Neural cell (in vitro differentiated cells): ENCODE results near the gene CHRD. TPM values are rescaled to one million over a fixed set of nuclear protein-coding genes. Genes with fewer than 3 reads are reported as not detected.

Experiments used
- H2AFZ ChIP-seq: fragments of 200-600, 300-800 bp; sonication (generic), shearing (Covaris generic); 2 replicates; pipeline ENCODE4 v1.6.0; 2014; ENCODE audit warnings: low read depth, mild to moderate bottlenecking, antibody characterized with exemption, low read length, moderate library complexity
- H3F3A ChIP-seq: fragments of 200-600 bp; shearing (Covaris generic); 2 replicates; pipeline ENCODE4 v1.6.1; 2016; ENCODE audit warnings: mild to moderate bottlenecking, moderate library complexity, mixed read lengths, antibody characterized with exemption, low read length; ENCODE audit not compliant: insufficient read depth, poor library complexity, severe bottlenecking
- H3K27ac ChIP-seq: fragments of 200-600, 300-800 bp; sonication (generic), shearing (Covaris generic); 2 replicates; pipeline ENCODE4 v1.5.1; 2014; ENCODE audit warnings: mild to moderate bottlenecking, low read length, moderate library complexity
- H3K27me3 ChIP-seq: fragments of 300-800, 200-600 bp; sonication (generic), shearing (Covaris generic); 2 replicates; pipeline ENCODE4 v1.6.0; 2014; ENCODE audit warnings: mild to moderate bottlenecking, low read depth, low read length, moderate library complexity; ENCODE audit not compliant: insufficient read depth
- H3K36me3 ChIP-seq: fragments of 300-800, 200-600 bp; sonication (generic), shearing (Covaris generic); 2 replicates; pipeline ENCODE4 v1.5.1; 2014; ENCODE audit warnings: mild to moderate bottlenecking, antibody characterized with exemption, low read length, moderate library complexity; ENCODE audit not compliant: insufficient read depth
- H3K4me2 ChIP-seq: fragments of 300-800, 200-600 bp; sonication (generic), shearing (Covaris generic); 2 replicates; pipeline ENCODE4 v1.6.0; 2014; ENCODE audit warnings: mild to moderate bottlenecking, low read length
- H3K4me3 ChIP-seq: fragments of 300-800, 200-600 bp; sonication (generic), shearing (Covaris generic); 2 replicates; pipeline ENCODE4 v1.5.1; 2014; ENCODE audit warnings: mild to moderate bottlenecking, low read length, moderate library complexity
- H3K79me2 ChIP-seq: fragments of 200-600 bp; shearing (Covaris generic); replicated peaks from 2 replicates; pipeline ENCODE4 v1.6.0; 2014; ENCODE audit warnings: mild to moderate bottlenecking, low read length, moderate library complexity; ENCODE audit not compliant: insufficient read depth
- H3K9ac ChIP-seq: fragments of 300-800, 200-600 bp; sonication (generic), shearing (Covaris generic); 2 replicates; pipeline ENCODE4 v1.6.1; 2016; ENCODE audit warnings: mild to moderate bottlenecking, low read length, mixed read lengths
- H3K9me2 ChIP-seq: fragments of 200-600 bp; shearing (Covaris generic); 2 replicates; pipeline ENCODE4 v1.6.1; 2016; ENCODE audit warnings: mild to moderate bottlenecking, low read length, mixed read lengths; ENCODE audit not compliant: insufficient read depth
- H3K9me3 ChIP-seq: fragments of 200-600, 300-800 bp; sonication (generic), shearing (Covaris generic); 2 replicates; pipeline ENCODE4 v1.6.1; 2016; ENCODE audit warnings: mild to moderate bottlenecking, mixed run types, low read length, moderate library complexity, mixed read lengths
- H4K20me1 ChIP-seq: fragments of 200-600 bp; shearing (Covaris generic); 2 replicates; pipeline ENCODE4 v1.6.1; 2016; ENCODE audit warnings: mild to moderate bottlenecking, mixed run types; ENCODE audit not compliant: insufficient read depth
- EZH2 ChIP-seq: fragments of 200-600, 300-800 bp; shearing (Covaris generic), sonication (generic); IDR thresholded peaks from 2 replicates; pipeline ENCODE4 v1.6.1; 2014; ENCODE audit warnings: antibody characterized with exemption, low read length, borderline replicate concordance, mild to moderate bottlenecking; ENCODE audit not compliant: insufficient read depth, poor library complexity, severe bottlenecking
- MXI1 ChIP-seq: fragments of 450-650 bp; conservative IDR thresholded peaks from 2 replicates; pipeline ENCODE4 v1.6.1; 2014; ENCODE audit warnings: antibody characterized with exemption, mild to moderate bottlenecking; ENCODE audit not compliant: poor library complexity, severe bottlenecking
- RAD21 ChIP-seq: fragments of 450-650 bp; conservative IDR thresholded peaks from 2 replicates; pipeline ENCODE4 v1.6.1; 2014; ENCODE audit warnings: antibody characterized with exemption, mild to moderate bottlenecking, moderate library complexity
- SMC3 ChIP-seq: fragments of 450-650 bp; conservative IDR thresholded peaks from 2 replicates; pipeline ENCODE4 v1.6.1; 2014; ENCODE audit warnings: antibody characterized with exemption, mild to moderate bottlenecking, moderate library complexity; ENCODE audit not compliant: poor library complexity
- polyA plus RNA-seq: library from polyadenylated mRNA; depleted of rRNA; stranded (reverse); fragments of >200 nt; gene quantifications from 2 replicates; pipeline ENCODE4 v1.2.3, GENCODE V29; 2014
- TF ChIP-seq, protein P1 (sequence below): IDR thresholded peaks from 2 replicates; pipeline ENCODE4 v1.6.1; 2012; ENCODE audit warnings: borderline replicate concordance

Gene CHRD
- polyA plus RNA-seq, 1 donor from 2014 or later, result 2.9 TPM

DNA sequence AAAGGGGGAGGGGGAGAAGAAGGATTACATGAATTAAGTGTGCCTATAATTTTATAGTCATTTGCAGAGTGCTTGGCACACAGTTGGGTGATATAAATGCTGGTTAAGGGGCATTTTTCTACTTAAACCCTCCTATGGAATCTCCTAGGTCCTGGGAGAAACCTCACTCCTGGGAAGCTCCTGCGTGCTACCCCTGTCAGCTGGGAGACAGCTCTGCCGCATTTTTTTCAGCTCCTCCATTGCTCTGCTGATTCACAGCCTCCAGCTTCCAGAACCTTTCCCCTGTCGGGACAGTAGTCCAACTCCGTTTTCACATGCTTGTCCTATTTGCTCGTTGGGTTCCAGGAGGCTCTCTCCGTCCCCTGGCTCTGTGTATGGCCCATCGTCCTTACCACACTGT is 59.2 kb downstream of the CHRD start:
- H4K20me1 ChIP-seq, result no peaks in the 10 kb centered on the region
- no peaks in the 10 kb centered on the region for H3K9me2 ChIP-seq
- no peaks in the 10 kb centered on the region for H3K36me3 ChIP-seq
- H3K27ac ChIP-seq, result no peak overlapping the region
- TF ChIP-seq RAD21, result no peak
- no peak for TF ChIP-seq MXI1
- no peak for TF ChIP-seq SMC3
- no peak for TF ChIP-seq EZH2
- TF ChIP-seq, protein P1, sequence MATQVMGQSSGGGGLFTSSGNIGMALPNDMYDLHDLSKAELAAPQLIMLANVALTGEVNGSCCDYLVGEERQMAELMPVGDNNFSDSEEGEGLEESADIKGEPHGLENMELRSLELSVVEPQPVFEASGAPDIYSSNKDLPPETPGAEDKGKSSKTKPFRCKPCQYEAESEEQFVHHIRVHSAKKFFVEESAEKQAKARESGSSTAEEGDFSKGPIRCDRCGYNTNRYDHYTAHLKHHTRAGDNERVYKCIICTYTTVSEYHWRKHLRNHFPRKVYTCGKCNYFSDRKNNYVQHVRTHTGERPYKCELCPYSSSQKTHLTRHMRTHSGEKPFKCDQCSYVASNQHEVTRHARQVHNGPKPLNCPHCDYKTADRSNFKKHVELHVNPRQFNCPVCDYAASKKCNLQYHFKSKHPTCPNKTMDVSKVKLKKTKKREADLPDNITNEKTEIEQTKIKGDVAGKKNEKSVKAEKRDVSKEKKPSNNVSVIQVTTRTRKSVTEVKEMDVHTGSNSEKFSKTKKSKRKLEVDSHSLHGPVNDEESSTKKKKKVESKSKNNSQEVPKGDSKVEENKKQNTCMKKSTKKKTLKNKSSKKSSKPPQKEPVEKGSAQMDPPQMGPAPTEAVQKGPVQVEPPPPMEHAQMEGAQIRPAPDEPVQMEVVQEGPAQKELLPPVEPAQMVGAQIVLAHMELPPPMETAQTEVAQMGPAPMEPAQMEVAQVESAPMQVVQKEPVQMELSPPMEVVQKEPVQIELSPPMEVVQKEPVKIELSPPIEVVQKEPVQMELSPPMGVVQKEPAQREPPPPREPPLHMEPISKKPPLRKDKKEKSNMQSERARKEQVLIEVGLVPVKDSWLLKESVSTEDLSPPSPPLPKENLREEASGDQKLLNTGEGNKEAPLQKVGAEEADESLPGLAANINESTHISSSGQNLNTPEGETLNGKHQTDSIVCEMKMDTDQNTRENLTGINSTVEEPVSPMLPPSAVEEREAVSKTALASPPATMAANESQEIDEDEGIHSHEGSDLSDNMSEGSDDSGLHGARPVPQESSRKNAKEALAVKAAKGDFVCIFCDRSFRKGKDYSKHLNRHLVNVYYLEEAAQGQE, result no peak
- no peak overlapping the region for H3K4me2 ChIP-seq
- H2AFZ ChIP-seq, result no peak overlapping the region
- H3K9me3 ChIP-seq, result no peaks in the 10 kb centered on the region
- no peaks in the 10 kb centered on the region for H3K79me2 ChIP-seq
- no peak overlapping the region for H3K9ac ChIP-seq
- no peak overlapping the region for H3K4me3 ChIP-seq
- no peaks in the 10 kb centered on the region for H3F3A ChIP-seq
- H3K27me3 ChIP-seq, result no peaks in the 10 kb centered on the region

Other genes starting within 250 kb of the CHRD start
- gene EIF2B5, start 244.7 kb upstream of the CHRD start, polyA plus RNA-seq, result 109 and 112 TPM in 2 replicates
- gene DVL3, start 224.7 kb upstream of the CHRD start, polyA plus RNA-seq, result 78.9 and 95.1 TPM in 2 replicates
- gene AP2M1, start 205.2 kb upstream of the CHRD start, polyA plus RNA-seq, result 551 and 561 TPM in 2 replicates
- gene ABCF3, start 193.9 kb upstream of the CHRD start, polyA plus RNA-seq, result 40.3 and 52.6 TPM in 2 replicates
- 0.33 and 0.34 TPM in 2 replicates for gene VWA5B2, start 150.5 kb upstream of the CHRD start, polyA plus RNA-seq
- gene ALG3, start 131.1 kb upstream of the CHRD start, polyA plus RNA-seq, result 10.8 and 13.5 TPM in 2 replicates
- gene EEF1AKMT4, start 130.4 kb upstream of the CHRD start, polyA plus RNA-seq, result 1.6 and 1.8 TPM in 2 replicates
- gene CAMK2N2, start 118.5 kb upstream of the CHRD start, polyA plus RNA-seq, result 2.8 and 5.7 TPM in 2 replicates
- gene ECE2, start 104.0 kb upstream of the CHRD start, polyA plus RNA-seq, result 0.22 and 0.42 TPM in 2 replicates
- 319 and 363 TPM in 2 replicates for gene PSMD2, start 80.8 kb upstream of the CHRD start, polyA plus RNA-seq
- 66.9 and 80.0 TPM in 2 replicates for gene EIF4G1, start 65.4 kb upstream of the CHRD start, polyA plus RNA-seq
- 141 and 154 TPM in 2 replicates for gene FAM131A, start 42.5 kb upstream of the CHRD start, polyA plus RNA-seq
- 13.4 and 14.0 TPM in 2 replicates for gene CLCN2, start 18.4 kb upstream of the CHRD start, polyA plus RNA-seq
- 155 and 185 TPM in 2 replicates for gene POLR2H, start 18.3 kb upstream of the CHRD start, polyA plus RNA-seq
- gene THPO, start 1.8 kb upstream of the CHRD start, polyA plus RNA-seq, result 0.18 and 0.59 TPM in 2 replicates
- gene EPHB3, start 181.7 kb downstream of the CHRD start, polyA plus RNA-seq, result 4.3 and 5.9 TPM in 2 replicates